AG09319 (cell line): ENCODE results near the gene SHC4.
"Not testable (repeated sequence)": the region's sequence is repeated elsewhere in the genome, so short reads cannot be mapped to it uniquely, and the experiment has no call there.

ENCODE experiments used
- DNase-seq: peaks from one replicate; pipeline ENCODE4 v3.0.0-alpha.2; 2010; ENCODE audit warnings: low read depth; ENCODE audit errors: extremely low read depth
- TF ChIP-seq, protein P1 (sequence below): IDR thresholded peaks from 2 replicates; pipeline ENCODE4 v1.5.1; 2011; ENCODE audit warnings: low read depth, mild to moderate bottlenecking, inconsistent platforms, low read length, moderate library complexity

SHC4 gene

DNA sequence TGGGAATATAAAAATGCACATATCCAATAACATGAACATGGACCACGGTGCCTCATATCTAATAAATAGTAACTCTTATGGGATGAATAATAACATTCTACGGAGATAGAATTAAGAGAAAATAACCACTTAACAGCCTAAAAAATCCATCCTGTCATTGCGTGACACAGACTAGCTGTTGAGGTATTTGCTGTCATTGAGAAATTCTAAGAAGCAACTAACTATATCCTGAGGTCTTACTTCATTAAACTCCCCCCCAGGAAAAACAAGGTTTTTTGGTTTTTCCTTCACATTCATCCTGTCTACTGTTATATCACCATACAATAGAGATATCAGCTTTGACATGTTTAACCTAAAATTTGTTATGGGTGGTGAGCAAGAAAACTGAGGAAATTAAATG, 167.2 kb downstream of the SHC4 start:
- DNase-seq = no peak
- TF ChIP-seq, protein P1, sequence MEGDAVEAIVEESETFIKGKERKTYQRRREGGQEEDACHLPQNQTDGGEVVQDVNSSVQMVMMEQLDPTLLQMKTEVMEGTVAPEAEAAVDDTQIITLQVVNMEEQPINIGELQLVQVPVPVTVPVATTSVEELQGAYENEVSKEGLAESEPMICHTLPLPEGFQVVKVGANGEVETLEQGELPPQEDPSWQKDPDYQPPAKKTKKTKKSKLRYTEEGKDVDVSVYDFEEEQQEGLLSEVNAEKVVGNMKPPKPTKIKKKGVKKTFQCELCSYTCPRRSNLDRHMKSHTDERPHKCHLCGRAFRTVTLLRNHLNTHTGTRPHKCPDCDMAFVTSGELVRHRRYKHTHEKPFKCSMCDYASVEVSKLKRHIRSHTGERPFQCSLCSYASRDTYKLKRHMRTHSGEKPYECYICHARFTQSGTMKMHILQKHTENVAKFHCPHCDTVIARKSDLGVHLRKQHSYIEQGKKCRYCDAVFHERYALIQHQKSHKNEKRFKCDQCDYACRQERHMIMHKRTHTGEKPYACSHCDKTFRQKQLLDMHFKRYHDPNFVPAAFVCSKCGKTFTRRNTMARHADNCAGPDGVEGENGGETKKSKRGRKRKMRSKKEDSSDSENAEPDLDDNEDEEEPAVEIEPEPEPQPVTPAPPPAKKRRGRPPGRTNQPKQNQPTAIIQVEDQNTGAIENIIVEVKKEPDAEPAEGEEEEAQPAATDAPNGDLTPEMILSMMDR = no peak

DNA sequence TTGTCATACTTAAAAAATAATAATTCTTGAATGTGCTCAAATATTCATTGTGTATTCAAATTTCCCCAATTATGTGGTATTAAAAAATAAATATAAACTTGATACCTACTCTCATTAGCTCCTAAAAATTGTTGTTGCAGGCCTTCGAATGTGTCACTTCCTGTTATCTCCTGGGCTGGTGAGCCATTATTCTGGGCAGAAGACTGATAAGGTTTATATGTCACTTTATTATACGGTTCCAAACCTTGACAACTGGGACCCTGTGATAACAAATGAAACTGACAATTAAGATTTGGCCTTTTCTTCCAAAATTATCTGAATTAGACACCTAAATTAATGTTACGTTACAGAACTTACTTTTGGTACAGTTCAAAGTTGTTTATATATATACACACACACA, 167.8 kb downstream of the SHC4 start:
- DNase-seq = no peak
- TF ChIP-seq, protein P1 = no peak

DNA sequence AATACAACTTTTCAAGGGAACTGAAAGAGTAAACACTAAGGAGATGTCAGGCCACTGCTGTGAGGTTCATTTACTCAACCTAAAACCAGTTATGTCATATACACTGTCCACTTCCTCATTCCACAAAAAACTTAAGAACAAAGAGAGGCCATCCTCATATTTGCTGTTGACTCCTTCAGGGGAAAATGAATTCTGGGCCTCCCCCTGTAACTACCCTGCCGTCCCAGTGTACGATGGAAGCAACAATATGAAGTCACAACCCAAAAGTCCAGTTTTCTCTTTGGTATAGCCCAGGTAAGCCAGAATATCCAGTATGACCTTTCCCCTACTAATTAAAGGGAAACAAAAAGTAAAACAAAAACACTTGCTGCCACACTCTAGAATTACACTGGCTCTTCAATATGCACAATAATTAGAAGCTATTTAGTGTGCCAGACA, 169.0 kb downstream of the SHC4 start:
- no peak for DNase-seq
- TF ChIP-seq, protein P1 = no peak

DNA sequence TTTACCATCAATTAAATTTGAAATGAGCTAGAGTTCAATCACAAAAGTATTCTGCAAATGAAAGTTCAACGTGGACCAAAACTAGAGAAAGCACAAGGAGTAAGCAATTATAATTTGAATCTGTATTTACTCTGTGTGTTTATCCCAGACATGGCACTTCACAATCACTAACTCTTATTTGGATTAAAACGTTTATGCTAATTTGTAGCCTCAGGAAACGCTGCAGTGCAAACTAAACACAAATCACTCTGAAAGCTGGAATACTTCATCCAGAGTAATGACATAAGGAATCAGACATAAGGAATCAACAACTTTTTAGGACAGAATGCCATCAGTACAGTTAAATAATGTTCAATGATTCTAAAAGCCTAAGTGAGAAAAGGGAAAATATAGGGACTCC, 171.3 kb downstream of the SHC4 start:
- TF ChIP-seq, protein P1 = no peak
- DNase-seq = no peak

DNA sequence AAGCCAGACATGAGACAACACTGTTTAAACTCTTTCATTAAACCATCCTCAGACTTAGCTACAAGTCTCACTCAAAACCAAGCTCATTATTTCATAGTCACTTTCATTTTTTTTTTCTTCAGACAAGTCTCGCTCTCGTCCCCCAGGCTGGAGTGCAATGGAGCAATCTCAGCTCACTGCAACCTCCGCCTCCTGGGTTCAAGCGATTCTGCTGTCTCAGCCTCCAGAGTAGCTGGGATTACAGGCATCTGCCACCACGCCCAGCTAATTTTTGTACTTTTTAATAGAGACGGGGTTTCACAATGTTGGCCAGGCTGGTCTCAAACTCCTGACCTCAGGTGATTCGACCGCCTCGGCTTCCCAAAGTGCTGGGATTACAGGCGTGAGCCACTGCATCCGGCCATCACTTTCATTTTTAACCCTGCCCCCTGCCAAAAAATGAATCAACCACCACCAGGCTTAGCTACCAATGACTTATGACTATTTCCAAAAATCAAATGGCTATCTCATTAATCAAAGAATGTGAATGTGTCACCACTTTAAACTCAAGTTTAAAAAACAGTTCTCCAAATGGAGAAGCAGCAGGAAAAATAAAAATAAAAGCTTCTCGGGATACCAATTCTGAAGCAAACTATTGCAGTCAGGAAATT, 173.1 kb downstream of the SHC4 start:
- not testable (repeated sequence) for DNase-seq

DNA sequence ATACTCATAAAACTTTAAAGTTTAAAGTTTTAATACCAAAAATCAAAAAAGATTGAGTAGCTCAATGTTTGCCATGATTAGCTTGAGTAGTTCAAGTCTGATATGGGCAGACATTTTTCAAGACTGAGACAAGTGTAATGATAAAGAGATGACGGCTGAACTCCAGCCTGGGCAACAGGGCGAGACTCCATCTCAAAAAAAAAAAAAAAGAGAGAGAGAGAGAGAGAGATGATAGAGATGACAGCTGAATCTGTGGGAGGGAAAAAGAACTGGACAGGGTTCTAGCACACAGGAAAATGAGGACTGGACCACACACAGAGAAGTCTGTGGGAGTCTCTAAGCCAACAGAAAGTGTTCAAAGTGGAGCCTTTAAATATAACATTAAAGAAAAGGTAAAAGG, 178.0 kb downstream of the SHC4 start:
- no peak for DNase-seq
- TF ChIP-seq, protein P1 = no peak

DNA sequence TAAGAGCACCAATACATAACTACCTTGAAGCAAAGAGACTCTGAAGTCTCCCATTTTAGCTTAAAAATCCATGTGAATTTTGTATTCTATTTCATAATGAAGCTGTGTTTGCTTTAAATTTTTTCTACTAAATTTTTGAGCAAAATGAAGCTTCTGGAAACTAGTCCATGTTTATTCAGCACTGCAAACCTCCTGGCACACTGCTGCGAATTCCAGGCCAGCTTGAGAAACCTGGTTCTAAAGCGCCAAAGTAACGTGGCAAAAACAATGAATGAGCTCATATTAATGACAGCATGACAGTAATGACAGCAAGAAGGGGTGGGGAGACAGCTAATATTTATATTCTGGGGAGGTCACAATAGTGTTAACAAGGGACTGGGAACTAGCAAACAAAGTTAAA, 178.5 kb downstream of the SHC4 start:
- DNase-seq = no peak
- TF ChIP-seq, protein P1 = no peak

DNA sequence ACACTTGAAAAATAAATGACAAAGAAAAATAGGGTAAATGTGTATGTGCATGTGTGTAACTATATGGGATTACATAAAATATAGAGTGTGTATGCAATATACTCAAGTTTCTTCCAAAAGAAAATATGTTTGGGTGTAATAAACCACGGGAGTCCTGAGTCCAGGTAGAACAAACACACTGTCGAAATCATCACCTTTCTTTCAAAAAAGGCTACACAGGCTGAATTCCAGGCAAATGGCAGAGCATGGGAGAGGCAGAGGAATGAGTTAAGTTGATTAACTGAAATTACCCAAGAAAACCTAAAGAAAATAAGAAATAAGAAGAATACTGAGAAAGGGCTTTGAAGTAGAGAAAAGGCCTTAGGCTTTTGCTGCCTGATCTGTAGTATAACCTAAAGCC, 179.0 kb downstream of the SHC4 start:
- TF ChIP-seq, protein P1 = no peak
- no peak for DNase-seq
